Lung (tissue), 16 donors: Measurements from ENCODE around the gene NOC3L. TPM values are rescaled to one million over a fixed set of nuclear protein-coding genes. Genes with fewer than 3 reads are reported as not detected.

Source experiments
- ATAC-seq: fragments of 200-7000 bp; cut with Tn5 transposase; one replicate; pipeline ENCODE4 v1.9.1; 2020; ENCODE audit warnings: moderate number of reproducible peaks; ENCODE audit not compliant: insufficient read depth, low FRiP score
- DNase-seq, 3 donors: peaks; one replicate each; pipeline ENCODE4 v3.0.0-alpha.2; 2013 to 2017
- H3K27ac ChIP-seq, 2 donors: one replicate each; pipeline ENCODE4 v1.5.1; 2013; ENCODE audit warnings: mild to moderate bottlenecking in 2 of 2, moderate library complexity in 2 of 2, control low read depth in 1 of 2, inconsistent platforms in 1 of 2, low read depth in 1 of 2, low read length in 1 of 2
- H3K27me3 ChIP-seq, 3 donors: one replicate each; pipeline ENCODE4 v1.5.1; 2013; ENCODE audit warnings: low read length in 2 of 3; ENCODE audit not compliant: control insufficient read depth in 3 of 3, insufficient read depth in 3 of 3
- H3K36me3 ChIP-seq, 4 donors: one replicate each; pipeline ENCODE4 v1.5.1; 2013; ENCODE audit warnings: low read length in 4 of 4, mild to moderate bottlenecking in 1 of 4, moderate library complexity in 1 of 4; ENCODE audit not compliant: control insufficient read depth in 4 of 4, insufficient read depth in 4 of 4
- H3K4me1 ChIP-seq, 5 donors: one replicate each; pipeline ENCODE4 v1.5.1; 2013; ENCODE audit warnings: low read length in 5 of 5, mild to moderate bottlenecking in 2 of 5, moderate library complexity in 1 of 5; ENCODE audit not compliant: control insufficient read depth in 5 of 5, insufficient read depth in 5 of 5
- H3K4me3 ChIP-seq: one replicate; pipeline ENCODE4 v1.5.1; 2013; ENCODE audit warnings: mild to moderate bottlenecking, control low read depth, moderate library complexity
- H3K9ac ChIP-seq, 2 donors: one replicate each; pipeline ENCODE4 v1.5.1; 2013; ENCODE audit warnings: low read length in 2 of 2, control low read depth in 1 of 2; ENCODE audit not compliant: insufficient read depth in 1 of 2
- H3K9me3 ChIP-seq, 4 donors: one replicate each; pipeline ENCODE4 v1.5.1; 2013; ENCODE audit warnings: low read length in 3 of 4, mild to moderate bottlenecking in 1 of 4, moderate library complexity in 1 of 4; ENCODE audit not compliant: control insufficient read depth in 4 of 4, insufficient read depth in 3 of 4
- CTCF ChIP-seq: IDR thresholded peaks from 2 replicates; pipeline ENCODE4 v1.5.1; 2012; ENCODE audit warnings: mild to moderate bottlenecking; ENCODE audit errors: control extremely low read depth, extremely low read depth
- WGBS, 2 donors: extraction: QIAGEN DNeasy Blood & Tissue Kit; methylation state at CpG; one replicate each; pipeline ENCODE4 v1.1.7; 2013; 5-methylcytosine and 5-hydroxymethylcytosine counted together
- long read RNA-seq, 5 donors: transcript quantifications; one replicate each; lab custom pipeline, GENCODE V29; 2026
- polyA plus RNA-seq, 2 donors: library from polyadenylated mRNA; stranded (reverse); fragments of 200-250 nt; gene quantifications; one replicate each; pipeline ENCODE4 v1.2.1, GENCODE V29; 2013
- total RNA-seq, 2 donors: library from RNA; depleted of rRNA in 1 of 2; stranded (reverse); fragments of >200 nt in 1 of 2; gene quantifications; one replicate each; pipeline ENCODE4 v1.2.1, GENCODE V29; 2014 to 2021
- donor health status: control.
- donor health status: control.
- donor health status: Bipolar disorder and iron deficiency.
- donor health status: healthy.
- donor health status: DM: yes; HTN: yes; CAD: no.

NOC3L gene, protein sequence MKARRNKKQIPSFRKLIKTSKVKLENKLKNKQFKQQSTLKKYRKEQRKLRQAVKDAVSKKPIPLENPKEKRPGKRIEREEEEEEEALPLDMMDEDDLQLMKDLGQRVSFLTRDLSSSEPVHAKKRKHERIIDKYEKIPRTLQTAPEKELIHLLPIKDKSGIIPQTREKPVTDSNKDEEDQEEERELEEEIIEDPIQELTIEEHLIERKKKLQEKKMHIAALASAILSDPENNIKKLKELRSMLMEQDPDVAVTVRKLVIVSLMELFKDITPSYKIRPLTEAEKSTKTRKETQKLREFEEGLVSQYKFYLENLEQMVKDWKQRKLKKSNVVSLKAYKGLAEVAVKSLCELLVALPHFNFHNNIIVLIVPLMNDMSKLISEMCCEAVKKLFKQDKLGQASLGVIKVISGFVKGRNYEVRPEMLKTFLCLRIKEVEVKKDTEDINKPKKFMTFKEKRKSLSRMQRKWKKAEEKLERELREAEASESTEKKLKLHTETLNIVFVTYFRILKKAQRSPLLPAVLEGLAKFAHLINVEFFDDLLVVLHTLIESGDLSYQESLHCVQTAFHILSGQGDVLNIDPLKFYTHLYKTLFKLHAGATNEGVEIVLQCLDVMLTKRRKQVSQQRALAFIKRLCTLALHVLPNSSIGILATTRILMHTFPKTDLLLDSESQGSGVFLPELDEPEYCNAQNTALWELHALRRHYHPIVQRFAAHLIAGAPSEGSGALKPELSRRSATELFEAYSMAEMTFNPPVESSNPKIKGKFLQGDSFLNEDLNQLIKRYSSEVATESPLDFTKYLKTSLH
- total RNA-seq (10 to 100 TPM; 10.9 to 20.8 TPM), polyA plus RNA-seq (1 to 10 TPM; 4.5 to 9.3 TPM)
- long read RNA-seq, donor 1, partial matches to known transcripts = 0 of 3 reads
- long read RNA-seq, donor 1, other reads (novel, unspliced or antisense) = 0 of 3 reads
- long read RNA-seq, donor 2 = 0 reads
- long read RNA-seq, donor 3, partial matches to known transcripts = 0 of 2 reads
- long read RNA-seq, donor 3, other reads (novel, unspliced or antisense) = 0 of 2 reads
- long read RNA-seq, donor 4 = 0 reads
- long read RNA-seq, donor 5, partial matches to known transcripts = 6 of 6 reads
- long read RNA-seq, donor 5, other reads (novel, unspliced or antisense) = 0 of 6 reads

DNA sequence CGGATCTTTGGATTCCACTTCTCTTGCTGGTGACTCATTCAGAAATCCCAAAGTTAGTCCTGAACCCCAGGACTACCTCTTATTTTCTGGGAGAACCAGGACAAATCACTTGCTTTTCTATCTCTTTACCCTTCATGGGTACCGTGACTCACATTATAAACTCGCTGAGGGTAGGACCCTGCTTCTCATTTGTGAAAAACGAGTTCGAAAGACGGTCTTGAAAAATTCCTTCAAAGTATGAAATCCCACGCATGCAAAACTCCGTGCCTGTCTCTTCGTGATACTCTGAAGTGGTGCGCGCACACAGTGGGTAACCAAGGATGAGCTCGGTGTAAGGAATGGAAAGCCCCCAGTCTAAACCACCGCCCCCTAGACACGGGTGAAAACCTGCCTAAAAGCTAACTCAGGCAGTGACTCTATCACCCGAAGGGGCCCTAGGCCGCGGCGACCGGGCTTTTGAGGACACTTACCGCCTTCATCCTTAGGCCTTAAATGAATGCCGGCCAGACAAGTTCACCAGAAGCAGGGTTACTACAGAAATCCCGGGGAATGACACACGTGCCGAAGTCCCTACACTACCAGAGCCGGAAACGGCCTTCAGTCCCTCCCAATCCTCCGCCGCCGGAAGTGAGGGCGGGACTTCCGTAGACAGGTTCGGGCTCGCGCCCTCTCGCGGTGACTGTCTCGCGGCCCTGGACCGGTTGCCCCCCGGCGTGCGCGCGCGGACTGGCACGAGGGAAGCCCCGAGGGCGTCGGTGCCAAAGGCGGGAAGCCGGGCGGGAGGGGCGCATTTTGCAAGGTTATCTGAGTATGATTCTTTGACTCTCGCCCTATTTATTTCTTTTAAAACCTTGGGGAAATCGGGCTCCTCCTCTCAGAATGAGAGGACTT is at the start of gene NOC3L:
Gene NOC3L, minus strand, starts transcription at position 580 of the 891 bp plus-strand sequence. Its CDS starts 101 bp downstream, at position 479.
- WGBS, 2 donors = 0 to 1% methylated on average over 55 of the region's 55 CpGs
- H3K4me1 ChIP-seq = peaks cover 0 to 16% (median 6%) of the 10 kb centered on the region in 5 donors

GRCh38 chr10:94412449-94412848 is 49.7 kb upstream of the NOC3L start:
- Histone ChIP-seq H3K36me3 (no peaks in the 10 kb centered on the region), H3K9me3 (no peaks in the 10 kb centered on the region), H3K4me1 (peaks cover 0 to 28% (median 6%) of the 10 kb centered on the region in 5 donors), H3K27ac (no peak overlapping the region), H3K27me3 (no peaks in the 10 kb centered on the region), H3K9ac (no peak overlapping the region), H3K4me3 (no peak overlapping the region)
- ATAC-seq (no peak), DNase-seq (peak in 2 of 3 donors; percentile 84 to 91)
- 79 to 84% methylated on average over 3 of the region's 3 CpGs for WGBS, 2 donors
- no peak for TF ChIP-seq CTCF

More for the DNA sequence above, at the start of gene NOC3L:
- Histone ChIP-seq H3K36me3 (peaks cover under 1 to 11% (median 5%) of the 10 kb centered on the region in 4 donors), H3K9ac (peak within 1 kb of the TSS; percentile 58 to 74), H3K9me3 (no peaks in the 10 kb centered on the region), H3K27me3 (no peaks in the 10 kb centered on the region), H3K27ac (peak within 1 kb of the TSS; percentile 55 to 77), H3K4me3 (peak within 1 kb of the TSS; percentile 77)
- peak; percentile 95 to 98 (median 96) for DNase-seq
- peak; percentile 69 for TF ChIP-seq CTCF
- ATAC-seq = peak; percentile 100

DNA sequence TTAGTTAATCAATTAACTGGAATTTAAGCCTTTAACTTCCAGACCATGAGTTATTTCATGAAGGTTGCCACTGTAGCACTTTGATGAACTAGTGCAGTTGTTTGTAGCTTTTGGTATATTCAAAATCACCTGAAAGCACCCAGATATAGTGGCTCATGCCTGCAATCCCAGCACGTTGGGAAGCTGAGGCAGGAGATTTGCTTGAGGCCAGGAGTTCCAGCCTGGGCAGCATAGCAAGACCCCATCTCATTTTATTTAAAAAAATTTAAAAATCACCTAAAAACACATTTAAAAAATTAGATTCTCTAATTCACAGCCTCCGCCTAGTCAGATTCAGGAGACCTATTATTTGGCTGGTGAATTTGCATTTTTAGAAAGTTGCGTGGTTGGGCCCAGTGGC is 48.6 kb upstream of the NOC3L start:
- Histone ChIP-seq H3K9me3 (no peaks in the 10 kb centered on the region), H3K36me3 (no peaks in the 10 kb centered on the region), H3K4me3 (no peak overlapping the region), H3K27me3 (no peaks in the 10 kb centered on the region), H3K27ac (no peak overlapping the region), H3K9ac (no peak overlapping the region), H3K4me1 (peaks cover 0 to 21% (median 8%) of the 10 kb centered on the region in 5 donors)
- 95 to 97% methylated on average over 3 of the region's 3 CpGs for whole genome bisulfite sequencing, 2 donors
- no peak for TF ChIP-seq CTCF
- DNase-seq = no peak
- no peak for ATAC-seq
